ENCODE data around the gene PPRC1.
A peak's percentile ranks its signal among the peaks of the same experiment; 100 is the strongest.

Gene PPRC1, protein sequence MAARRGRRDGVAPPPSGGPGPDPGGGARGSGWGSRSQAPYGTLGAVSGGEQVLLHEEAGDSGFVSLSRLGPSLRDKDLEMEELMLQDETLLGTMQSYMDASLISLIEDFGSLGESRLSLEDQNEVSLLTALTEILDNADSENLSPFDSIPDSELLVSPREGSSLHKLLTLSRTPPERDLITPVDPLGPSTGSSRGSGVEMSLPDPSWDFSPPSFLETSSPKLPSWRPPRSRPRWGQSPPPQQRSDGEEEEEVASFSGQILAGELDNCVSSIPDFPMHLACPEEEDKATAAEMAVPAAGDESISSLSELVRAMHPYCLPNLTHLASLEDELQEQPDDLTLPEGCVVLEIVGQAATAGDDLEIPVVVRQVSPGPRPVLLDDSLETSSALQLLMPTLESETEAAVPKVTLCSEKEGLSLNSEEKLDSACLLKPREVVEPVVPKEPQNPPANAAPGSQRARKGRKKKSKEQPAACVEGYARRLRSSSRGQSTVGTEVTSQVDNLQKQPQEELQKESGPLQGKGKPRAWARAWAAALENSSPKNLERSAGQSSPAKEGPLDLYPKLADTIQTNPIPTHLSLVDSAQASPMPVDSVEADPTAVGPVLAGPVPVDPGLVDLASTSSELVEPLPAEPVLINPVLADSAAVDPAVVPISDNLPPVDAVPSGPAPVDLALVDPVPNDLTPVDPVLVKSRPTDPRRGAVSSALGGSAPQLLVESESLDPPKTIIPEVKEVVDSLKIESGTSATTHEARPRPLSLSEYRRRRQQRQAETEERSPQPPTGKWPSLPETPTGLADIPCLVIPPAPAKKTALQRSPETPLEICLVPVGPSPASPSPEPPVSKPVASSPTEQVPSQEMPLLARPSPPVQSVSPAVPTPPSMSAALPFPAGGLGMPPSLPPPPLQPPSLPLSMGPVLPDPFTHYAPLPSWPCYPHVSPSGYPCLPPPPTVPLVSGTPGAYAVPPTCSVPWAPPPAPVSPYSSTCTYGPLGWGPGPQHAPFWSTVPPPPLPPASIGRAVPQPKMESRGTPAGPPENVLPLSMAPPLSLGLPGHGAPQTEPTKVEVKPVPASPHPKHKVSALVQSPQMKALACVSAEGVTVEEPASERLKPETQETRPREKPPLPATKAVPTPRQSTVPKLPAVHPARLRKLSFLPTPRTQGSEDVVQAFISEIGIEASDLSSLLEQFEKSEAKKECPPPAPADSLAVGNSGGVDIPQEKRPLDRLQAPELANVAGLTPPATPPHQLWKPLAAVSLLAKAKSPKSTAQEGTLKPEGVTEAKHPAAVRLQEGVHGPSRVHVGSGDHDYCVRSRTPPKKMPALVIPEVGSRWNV (N-terminal part only)

DNA sequence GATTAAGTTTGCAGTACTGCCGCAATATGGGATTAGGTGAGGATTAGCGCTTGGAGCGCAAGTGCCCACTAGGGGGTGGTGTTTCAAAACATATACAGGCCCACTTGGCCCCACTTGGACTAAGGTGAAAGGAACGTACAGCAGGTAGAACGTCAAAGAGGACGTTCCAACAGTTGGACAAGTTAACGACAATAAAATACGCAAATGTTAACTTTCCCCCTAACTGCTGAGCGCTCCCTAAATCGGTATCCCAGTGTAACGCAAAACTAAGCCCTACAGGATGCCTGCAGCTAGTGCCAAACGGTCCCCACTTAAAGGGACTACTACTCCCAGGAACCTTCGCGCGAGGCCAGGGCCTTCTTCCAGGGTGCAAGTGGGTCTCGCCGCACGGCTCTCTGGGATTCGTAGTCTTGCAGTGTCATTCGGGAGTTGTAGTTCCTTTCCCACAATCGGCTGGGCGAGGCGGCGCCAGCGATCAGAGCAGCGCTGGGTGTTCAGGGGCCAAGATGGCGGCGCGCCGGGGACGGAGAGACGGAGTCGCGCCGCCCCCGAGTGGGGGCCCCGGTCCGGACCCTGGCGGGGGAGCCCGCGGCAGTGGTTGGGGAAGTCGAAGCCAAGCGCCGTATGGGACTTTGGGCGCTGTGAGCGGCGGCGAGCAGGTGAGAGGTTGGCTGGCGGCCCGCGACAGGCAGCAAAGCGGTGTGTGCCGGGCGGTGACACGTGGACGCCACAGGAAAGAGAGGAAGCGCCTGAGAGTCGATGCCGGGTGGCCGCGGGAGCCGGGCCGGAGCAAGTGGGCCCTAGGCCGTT, at the start of gene PPRC1:
Gene PPRC1 (plus strand): TSS at position 478 of the 810 bp plus-strand sequence. CDS start 29 bp downstream, at position 507.
- DNase-seq = peak; percentile 96 to 98

DNA sequence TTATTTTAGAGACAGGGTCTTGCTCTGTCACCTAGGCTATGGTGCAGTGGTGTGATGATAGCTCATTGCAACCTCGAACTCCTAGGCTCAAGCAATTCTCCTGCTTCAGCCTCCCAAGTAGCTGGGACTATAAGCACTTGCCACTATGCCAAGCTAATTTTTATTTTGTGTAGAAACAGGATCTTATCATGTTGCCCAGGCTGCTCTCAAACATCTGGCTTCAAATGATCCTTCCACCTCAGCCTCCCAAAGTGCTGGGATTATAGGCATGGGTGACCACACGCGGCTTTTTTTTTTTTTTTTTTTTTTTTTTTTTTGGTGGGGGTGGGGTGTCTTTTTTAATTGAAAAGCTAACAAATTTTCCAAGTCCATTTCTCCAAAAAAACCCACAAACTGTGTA, 49.3 kb upstream of the PPRC1 start:
- no peak for DNase-seq

DNA sequence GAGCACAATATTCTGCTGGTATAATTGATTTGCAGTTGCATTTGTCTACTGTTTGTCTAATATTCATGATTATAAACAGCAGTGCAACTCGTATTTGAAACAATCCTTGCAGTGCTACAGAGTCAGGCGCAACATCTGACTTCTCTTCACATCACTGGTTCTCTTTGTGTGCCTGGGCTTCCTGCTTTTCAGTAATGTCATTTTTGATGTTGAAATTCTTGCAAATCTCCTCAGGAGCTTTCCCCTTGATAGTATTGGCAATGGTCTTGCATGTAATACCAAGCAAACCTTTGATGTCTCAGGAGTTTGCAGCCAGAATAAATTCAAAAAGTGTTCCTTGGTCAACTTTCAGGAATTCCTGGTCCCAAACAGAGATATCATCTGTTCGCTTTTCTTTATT, 47.5 kb upstream of the PPRC1 start:
- no peak for DNase-seq

DNA sequence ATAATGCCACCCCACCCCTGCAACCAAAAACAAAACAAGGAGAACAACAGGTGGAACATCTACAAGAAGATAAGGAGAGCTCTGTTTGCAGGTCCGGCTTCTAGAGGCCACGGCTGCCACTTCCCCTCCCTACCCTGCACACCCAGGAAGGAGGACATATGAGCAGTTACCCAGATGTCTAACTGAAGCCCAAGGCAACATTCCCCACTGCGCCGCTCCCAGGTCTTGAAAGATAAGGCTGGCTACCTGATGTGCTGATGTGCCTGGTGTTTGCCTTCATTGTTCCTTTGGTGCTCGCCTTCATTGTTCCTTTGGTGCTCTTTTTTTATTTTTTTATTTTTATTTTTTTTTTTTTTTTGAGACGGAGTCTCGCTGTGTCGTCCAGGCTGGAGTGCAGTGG, 46.6 kb upstream of the PPRC1 start:
- no peak for DNase-seq

DNA sequence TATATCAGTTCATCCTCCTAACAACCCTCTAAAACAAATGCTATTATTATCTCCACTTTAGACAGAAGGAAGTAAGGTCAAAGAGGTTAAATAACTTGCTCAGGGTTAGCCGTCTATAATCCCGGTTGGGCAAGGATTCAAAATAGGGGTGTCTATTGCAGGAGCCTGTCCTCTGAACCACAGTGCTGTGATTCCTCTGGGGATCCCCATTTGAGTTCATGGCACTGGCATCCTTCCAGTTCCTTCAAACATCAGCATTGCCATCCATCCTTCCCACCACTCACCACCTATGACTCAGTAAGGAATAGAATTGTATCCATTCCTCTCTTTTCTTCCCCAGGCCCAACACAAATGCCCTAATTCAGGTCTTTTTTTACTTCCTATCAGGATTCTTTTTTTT, 42.1 kb upstream of the PPRC1 start:
- DNase-seq = no peak

DNA sequence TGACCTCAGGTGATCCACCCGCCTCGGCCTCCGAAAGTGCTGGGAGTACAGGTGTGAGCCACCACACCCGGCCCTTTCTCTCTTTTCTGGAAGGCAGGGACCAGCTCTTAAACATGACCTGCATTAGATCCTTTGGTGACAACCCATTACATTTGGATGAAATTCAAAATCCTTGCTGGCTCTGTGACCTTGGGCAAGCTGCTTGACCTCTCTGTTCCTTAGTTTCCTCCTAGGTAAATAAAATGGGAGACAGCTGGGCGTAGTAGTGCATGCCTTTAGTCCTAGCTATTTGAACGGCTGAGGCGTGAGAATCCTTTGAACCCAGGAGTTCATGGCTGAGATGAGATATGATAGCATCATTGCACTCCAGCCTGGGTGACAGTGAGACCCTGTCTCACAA, 36.4 kb upstream of the PPRC1 start:
- DNase-seq = no peak

DNA sequence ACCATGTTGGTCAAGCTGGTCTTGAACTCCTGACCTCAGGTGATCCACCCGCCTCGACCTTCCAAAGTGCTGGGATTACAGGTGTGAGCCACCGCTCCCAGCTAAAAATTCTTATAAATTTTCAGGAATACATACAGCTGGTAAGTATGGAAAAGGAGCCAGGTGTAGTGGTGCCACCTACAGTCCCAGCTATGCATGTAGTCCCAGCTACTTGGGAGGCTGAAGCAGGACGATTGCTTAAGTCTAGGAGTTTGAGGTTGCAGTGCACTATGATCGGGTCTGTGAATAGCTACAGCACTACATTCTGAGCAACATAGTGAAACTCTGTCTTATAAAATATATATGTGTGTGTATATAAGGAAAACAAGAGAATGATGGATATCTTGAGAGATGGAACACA, 31.7 kb upstream of the PPRC1 start:
- no peak for DNase-seq

DNA sequence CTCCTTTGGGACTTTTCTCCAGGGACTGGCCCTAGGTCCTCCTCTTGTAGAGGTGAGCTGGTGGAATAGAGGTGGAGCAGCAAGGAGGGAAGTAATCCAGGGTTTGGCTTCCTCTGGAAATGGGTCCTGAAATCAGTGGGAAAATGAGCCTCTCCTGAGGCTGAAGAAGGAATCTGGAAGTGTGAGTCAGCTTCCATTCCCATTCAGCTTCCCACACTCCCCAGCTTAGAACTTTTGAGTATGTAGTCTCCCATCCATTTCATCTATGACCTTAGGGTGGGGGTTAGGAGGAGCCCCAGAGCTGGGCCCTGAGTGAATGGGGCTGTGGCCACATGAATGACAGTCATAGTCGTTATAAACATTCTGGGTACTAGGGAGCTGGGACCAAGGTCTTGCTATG, 30.4 kb upstream of the PPRC1 start:
- no peak for DNase-seq

DNA sequence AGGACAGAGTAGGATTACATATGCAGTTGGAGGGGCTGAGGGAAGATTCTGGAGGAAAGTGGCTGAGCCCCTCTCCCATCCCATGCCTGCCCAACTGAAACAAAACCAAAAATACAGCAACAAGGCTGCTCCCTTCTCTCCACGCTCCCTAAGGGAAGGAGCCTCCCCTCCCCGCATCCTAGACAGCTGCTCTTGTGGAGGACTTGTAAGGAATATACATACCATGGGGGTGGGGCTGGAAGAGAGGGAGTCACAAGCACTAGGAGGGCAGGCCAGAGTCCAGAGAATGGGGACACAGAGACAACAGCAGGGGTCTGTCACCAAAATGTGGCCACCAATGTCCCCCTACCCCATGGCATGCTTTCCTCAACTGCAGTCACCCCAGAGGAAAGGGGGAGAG, 25.8 kb upstream of the PPRC1 start:
- DNase-seq = no peak

DNA sequence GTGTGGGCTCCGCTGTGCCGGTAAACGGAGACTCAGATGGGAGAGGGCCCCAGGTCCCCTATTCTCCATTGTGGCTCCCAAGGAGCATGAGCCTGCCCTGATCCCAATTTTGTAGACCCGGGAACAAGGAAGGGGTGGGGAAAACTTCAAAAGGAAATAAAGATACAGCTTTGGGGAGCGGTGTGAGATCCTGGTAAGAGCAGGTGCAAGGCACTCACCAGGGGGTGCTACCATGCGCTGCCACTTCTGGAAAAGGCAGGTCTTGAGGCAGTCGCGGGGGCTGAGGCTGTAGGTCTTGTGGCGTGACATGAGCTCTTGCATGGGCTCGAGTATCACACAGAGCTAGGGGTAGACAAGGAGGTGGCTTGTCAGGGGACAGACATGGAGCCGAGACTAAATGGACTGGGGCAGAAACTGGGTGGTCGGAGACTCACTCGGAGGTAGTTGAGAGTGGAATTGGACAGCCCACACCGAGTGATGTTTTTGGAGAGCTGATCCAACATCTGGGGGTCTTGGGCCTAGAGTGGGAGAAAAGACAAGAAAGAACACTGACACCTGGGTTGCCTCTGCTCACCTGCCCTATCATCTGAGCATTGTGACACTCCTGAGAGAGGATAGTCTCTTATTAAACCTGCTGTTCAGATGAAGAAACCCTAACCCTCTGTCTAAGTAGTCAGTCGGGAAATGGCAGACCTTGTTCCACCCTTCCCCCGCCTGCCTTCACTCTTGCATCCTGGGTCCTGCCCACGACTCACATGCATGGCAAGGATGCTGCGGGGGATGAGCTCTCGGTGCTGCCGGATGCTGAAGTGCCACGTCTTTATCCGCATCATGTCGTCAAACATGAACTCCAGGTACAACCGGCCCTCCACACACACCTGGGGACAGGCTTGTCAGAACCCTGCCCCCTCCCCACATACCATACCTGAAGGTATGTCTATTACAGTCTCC, 23.4 kb upstream of the PPRC1 start:
- DNase-seq = no peak

DNA sequence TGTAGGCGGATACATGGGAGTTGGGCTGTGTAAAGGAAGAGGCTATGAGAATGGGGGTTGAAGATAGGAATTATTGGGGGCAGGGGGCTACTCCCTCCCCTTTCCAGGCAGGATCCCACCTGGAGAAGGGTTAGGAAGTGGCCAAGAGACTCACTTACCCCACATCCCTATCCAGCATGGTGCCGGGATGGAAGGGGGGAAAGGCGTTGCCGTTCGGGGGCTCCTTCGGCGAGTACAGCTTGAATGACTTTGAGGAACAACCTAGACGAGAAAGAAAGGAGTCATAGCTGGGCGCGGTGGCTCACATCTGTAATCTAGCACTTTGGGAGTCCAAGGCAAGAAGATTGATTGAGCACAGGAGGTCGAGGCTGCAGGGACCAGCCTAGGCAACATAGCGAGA, 21.6 kb upstream of the PPRC1 start:
- DNase-seq = no peak

DNA sequence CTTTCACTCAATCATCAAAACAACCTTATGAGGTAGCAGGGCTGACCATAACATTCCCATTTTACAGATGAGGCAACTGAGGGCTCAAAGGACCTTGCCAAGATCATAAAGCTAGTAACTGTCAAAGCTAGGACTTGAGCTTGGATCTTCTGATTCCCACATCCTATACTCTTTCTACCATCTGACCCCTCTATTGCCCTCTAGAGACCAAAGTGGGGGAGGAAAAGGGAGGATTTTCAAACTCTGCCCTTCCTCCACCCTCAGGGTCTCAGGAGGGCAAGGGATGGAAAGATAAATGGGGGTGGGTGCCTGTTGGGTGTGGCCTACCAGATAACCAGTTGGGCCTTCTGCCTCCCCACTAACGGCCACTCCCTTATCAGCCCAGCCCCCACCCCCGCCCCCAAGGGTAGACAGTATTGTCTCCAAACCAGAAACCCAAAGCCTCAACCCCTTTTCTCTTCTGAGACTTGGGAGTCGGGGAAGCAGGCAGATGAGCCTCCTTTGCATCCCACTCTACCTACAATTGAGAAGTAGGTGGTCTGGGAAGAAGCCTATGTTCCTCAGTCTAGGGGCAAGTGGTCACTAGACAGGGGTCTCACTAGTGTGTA, 20.5 kb upstream of the PPRC1 start:
- no peak for DNase-seq

DNA sequence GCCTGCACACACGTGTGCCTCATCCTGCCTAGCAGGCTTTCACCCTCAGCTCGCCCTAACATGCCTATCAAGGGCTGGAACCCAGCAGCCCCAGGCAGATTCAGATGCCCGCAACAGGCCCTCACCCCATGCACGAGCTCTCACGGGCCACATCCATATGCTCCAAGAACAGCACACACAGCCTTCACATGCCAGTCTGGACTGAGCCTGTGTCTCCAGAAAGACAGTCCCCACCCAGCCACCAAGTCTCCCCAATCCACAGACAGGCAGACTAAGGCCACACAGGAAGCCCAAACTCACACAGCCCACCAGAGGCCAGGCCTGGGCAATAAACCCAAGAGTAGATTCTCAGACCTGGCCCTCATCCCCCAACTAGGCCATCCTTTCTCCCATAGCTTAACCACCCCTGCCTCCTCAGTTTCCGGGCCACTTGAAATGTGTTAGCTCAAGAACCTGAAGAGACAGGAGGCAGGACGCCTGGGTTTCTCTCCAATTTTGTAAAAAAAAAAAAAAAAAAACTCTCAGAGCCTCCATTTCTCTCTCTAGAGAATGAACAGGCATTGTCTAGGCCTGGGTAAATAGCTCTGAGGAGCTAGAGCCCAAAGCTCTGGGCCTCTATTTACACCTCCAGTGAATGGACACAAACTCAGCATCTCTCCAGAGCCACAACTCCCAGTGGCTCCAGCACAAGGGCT, 19.4 kb upstream of the PPRC1 start:
- no peak for DNase-seq

DNA sequence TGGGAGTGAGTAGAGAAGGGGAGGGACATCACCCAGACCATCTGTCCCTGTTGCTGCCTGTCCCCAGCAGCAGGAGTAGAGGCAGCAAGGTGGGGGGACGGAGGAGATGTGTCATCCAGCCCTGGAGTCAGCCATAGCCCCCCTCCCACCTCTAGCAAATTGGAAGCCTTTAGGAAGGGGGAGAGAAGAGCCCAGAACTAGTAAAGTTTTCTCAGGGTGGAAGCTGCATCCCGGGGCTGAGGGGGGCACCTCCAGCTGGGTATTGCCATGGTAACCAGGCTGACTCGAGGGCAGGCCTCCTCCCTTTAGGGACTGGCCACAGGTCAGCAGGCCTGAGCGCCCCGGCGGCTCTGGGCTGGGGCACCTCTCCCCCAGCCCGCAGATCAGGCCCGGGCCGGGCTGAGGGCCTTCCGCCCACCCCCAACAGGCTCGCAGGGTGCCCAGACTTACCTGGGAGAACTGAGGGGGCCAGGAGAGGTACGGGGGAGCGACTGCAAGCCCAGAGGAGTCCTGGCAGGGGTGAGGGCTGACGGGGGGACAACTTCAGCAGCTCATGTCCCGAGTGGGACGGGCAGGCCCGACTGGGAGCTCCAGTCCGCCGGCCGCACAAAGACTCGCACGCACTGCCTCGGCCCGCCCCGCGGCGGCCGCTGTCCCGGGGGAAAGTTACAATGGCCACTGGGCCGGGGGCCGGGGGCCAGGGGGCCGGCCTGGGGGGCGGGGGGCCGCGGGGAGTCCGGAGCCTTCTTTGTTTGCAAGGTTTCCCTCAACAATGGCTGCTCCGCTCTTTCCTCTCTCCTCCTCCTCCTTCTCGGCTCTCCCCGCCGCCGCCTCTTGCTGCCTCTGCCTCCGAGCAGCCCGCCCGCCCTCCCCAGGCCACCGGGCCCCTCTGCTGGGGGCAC, 18.6 kb upstream of the PPRC1 start:
- DNase-seq = no peak

DNA sequence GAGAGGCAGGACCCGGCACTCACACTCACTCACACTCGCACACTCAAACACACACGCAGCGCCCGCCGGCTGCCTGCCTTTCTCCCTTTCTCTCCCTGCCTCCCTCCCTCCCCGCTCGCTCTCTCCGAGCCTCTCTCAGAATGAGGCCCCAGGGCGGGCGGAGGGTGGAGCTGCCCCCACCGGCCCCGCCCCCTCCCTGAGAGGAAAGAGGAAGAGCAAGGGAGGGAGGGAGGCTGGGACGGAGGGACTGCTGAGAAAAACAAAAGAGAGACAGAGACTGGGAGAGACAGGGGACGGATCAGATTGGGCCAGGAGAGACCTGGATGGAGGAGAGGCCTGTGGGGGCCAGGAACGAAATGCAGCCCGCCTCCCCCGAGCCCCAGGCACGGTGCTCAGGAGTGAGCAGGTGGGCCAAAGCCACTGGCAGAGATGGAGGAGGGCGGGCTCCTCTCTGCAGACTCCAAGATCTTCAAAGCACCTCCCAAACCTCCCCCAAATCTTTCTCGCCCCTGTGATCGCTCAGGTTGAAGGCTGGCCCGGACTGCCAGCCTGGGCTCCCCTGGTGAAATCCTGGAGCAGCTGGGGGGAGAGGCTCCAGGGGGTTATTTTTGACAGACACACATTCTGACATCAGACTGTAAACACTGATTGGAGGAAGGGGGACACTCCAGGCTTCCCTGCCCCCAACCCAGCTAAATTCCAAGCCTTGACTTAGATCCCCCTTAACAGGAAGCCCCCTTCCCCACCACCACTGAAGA, 17.8 kb upstream of the PPRC1 start:
- DNase-seq = peak; percentile 79 to 81

DNA sequence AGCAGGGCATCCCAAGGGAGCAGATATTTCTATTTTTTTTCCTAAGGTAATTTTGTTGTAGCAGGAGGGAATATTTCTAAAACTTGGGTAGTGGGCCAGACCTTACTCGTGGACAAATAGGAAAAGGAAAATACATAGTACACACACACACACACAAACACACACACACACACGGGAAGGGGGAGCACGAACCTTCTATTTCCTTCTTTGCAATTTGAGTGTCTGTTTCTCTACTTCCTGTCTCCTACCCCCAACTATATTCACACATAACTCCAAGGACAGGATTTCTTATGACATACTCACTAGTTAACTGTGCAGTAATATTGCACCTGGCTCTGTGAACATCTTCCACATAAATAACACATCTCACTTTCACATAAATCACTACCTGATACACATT, 17.1 kb upstream of the PPRC1 start:
- DNase-seq = no peak

DNA sequence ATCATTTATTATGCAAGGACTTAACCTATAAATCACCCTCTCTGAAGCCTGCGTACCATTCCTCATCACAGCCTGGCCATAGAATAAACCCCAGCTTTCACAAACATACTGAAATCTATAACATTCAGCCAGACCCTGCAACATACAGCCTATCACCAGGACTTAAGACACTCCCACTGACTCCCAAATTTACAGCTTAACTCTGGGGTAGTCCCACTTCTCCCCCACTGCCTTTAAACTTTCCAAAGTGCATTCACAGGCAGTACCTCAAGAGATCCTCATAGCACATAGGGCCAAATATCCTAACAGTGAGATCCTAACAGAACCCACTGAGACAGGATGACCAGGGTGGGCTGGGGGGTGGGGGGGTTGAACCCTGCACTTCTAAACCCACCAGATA, 16.2 kb upstream of the PPRC1 start:
- DNase-seq = no peak

All from activated CD4-positive, alpha-beta T cell treated with anti-CD3 and anti-CD28 coated beads, Interleukin-2, amount 50 U/mL, for 4 hours (primary cell).